ENCODE results near the gene DSTYK.

DSTYK gene

DNA sequence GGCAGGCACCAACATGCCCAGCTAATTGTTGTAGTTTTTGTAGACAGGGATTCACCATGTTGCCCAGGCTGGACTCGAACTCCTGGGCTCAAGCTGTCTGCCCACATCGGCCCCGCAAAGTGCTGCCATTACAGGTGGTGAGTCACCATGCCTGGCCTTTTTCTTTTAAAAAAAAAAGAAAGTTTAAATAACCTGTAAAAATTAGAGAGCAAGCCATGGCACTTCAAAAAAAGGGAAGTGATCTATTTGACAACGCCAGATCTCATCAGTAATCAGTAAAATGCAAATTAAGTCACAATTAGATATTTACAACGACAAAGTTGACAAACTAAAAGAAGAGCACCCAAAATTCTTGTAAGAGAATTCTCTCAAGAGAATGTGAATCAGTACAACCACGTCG is 86.8 kb downstream of the DSTYK start:
- H3K4me3 ChIP-seq (ENCODE audit: low read depth, low read length): no peak overlapping the region
- TF ChIP-seq, protein P1, sequence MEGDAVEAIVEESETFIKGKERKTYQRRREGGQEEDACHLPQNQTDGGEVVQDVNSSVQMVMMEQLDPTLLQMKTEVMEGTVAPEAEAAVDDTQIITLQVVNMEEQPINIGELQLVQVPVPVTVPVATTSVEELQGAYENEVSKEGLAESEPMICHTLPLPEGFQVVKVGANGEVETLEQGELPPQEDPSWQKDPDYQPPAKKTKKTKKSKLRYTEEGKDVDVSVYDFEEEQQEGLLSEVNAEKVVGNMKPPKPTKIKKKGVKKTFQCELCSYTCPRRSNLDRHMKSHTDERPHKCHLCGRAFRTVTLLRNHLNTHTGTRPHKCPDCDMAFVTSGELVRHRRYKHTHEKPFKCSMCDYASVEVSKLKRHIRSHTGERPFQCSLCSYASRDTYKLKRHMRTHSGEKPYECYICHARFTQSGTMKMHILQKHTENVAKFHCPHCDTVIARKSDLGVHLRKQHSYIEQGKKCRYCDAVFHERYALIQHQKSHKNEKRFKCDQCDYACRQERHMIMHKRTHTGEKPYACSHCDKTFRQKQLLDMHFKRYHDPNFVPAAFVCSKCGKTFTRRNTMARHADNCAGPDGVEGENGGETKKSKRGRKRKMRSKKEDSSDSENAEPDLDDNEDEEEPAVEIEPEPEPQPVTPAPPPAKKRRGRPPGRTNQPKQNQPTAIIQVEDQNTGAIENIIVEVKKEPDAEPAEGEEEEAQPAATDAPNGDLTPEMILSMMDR (IDR thresholded peaks at IDR 0.05; ENCODE audit: low read depth, low read length): no peak

DNA sequence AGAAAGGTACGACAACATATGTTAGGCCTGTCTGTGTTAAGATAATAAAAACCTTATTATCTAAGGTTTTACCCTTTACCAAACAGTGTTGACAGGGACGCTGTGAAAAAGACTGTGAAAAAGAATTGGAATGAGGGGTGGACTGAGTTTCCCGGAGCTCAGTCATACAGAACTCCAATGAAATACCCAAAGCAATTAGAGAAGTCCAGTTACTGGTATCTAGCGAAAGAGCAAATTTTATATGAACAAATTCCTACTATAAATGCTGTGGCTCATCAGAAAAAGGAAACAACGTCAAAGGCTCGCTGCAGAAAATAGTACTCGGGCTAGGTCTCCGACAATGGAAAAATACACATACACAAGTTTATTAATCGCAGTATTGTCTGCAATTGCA is 89.0 kb downstream of the DSTYK start:
- TF ChIP-seq, protein P1 (IDR thresholded peaks at IDR 0.05; ENCODE audit: low read depth, low read length): no peak
- H3K4me3 ChIP-seq (ENCODE audit: low read depth, low read length): peak overlapping the region; percentile 96

DNA sequence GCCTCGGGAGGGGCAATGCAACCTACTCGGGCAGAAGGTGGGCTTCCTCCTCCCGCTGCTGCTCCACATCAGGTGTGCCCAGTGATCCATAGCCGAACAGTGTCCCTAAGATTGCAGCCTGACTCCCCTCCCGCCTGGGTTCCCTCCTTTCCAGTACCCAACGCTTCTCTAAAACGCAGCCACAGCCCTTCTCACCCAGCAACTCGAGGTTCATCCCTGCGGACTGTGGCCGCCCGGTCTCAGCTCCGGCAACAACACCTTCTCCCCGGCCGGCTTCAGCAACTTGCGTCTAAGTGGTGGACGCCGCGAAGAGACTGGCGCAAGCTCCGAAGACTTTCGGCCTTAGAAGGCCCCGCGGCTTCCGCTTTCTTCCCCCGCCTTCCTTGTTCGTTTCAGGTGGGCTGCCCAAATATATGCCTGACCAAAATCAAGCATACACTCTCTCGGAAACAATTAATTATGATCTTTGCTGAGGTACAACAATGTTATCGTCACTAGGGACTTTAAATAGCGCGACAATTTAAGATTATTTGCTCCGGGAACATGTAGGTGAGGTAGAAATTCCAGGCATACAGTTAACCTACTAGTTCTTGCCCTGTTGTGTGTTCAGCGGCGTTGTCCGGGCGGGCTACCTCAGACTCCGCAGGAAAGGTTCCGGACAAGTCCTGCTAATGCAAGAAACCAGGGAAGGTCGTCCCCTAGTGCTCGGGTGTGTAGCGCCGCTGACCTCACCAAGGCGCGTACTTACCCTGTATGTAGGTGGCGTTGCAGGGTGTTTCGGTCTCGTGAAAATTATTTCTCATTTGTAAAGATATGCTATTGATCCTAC is 89.6 kb downstream of the DSTYK start, which contains the start of gene RBBP5:
Gene RBBP5 (minus strand): TSS at position 319 of the 829 bp plus-strand sequence. CDS start 105 bp downstream, at position 214.
- peak within 1 kb of the TSS; percentile 96 for H3K4me3 ChIP-seq (ENCODE audit: low read depth, low read length)
- TF ChIP-seq, protein P1 (IDR thresholded peaks at IDR 0.05; ENCODE audit: low read depth, low read length): peak; percentile 71

DNA sequence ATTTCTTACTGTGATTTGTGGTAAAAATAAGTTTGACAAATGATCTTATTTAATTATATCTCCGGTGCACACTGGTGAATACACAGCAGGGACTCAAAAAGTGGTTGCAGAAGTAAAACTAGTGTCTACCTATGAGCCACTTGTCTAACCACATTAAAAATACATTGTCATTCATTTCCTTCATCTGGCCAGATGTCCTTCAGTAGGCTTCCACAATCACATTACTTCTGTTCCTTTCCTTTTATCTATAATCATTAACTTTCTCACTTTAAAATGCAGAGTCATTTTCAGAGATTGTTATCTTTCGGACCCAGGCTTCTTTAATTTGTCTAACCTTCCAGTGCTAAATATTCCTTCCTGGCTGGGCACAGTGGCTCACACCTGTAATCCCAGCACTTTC is 92.8 kb downstream of the DSTYK start:
- TF ChIP-seq, protein P1 (IDR thresholded peaks at IDR 0.05; ENCODE audit: low read depth, low read length): no peak
- H3K4me3 ChIP-seq (ENCODE audit: low read depth, low read length): no peak overlapping the region

DNA sequence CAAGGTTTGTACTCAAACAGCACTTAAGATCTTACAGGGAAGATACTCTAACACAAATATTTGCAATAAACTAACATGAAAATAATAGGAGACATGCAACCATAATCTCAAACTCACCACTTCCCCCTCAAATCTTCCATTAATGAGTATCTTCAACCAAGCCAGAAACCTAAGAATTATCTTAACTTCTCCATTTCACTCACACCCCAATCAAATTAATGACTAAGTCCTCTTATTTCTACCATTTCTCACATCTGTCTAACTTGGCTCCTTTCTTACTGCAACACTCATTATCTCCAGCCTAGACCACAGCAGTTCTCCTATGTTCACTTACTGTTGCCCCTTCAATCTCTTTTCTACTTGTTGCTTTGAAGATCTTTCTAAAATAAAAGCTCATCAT is 100.1 kb downstream of the DSTYK start:
- TF ChIP-seq, protein P1 (IDR thresholded peaks at IDR 0.05; ENCODE audit: low read depth, low read length): no peak
- no peak overlapping the region for H3K4me3 ChIP-seq (ENCODE audit: low read depth, low read length)

DNA sequence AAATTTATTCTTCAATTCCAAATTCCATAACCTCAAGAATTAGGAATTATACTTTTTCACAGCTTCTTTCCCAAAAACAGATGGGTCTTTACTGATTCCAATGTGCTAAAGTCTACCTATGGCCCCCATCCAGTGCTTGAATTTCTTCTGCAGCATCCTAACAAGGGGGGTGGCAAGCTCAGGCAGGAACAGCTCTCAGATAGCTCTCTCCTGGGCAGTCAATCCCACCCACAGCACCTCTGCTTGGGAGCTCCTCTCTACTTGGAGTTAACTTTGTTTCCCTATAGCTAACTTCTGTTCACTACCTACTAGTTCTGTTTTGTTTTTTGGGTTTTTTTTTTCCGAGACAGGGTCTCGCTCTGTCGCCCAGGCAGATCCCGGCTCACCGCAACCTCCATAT is 101.8 kb downstream of the DSTYK start:
- TF ChIP-seq, protein P1 (IDR thresholded peaks at IDR 0.05; ENCODE audit: low read depth, low read length): no peak
- H3K4me3 ChIP-seq (ENCODE audit: low read depth, low read length): no peak overlapping the region

DNA sequence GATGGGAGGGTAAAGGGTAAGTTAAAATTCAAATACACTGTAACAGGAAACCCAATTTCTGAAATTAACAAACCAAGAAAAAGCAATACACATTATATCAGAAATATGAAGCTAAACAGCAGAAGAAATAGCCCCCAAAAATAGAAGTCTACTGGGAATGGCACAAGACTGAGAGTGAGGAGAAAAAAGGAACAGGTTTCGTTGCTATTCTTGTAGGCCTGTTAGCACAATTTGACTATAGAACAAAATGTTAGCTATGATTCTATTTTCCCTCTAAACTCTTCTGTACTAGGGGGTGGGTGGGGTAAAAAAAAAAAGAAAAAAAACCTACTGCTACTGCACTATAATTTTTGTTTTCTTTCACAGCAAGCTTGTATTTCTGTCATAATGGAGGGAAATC is 102.2 kb downstream of the DSTYK start:
- TF ChIP-seq, protein P1 (IDR thresholded peaks at IDR 0.05; ENCODE audit: low read depth, low read length): no peak
- no peak overlapping the region for H3K4me3 ChIP-seq (ENCODE audit: low read depth, low read length)

Measured in WI38 (cell line).